HG02642 (cell line): ENCODE measurements around the gene IPO11.
"Not testable (repeated sequence)": the region's sequence is repeated elsewhere in the genome, so short reads cannot be mapped to it uniquely, and the experiment has no call there.

ENCODE experiments used
- ATAC-seq: cut with Tn5 transposase; IDR thresholded peaks from one replicate; pipeline ENCODE4 v1.9.1; 2021; ENCODE audit warnings: mild to moderate bottlenecking; ENCODE audit not compliant: unreplicated experiment, poor library complexity

Gene IPO11

DNA sequence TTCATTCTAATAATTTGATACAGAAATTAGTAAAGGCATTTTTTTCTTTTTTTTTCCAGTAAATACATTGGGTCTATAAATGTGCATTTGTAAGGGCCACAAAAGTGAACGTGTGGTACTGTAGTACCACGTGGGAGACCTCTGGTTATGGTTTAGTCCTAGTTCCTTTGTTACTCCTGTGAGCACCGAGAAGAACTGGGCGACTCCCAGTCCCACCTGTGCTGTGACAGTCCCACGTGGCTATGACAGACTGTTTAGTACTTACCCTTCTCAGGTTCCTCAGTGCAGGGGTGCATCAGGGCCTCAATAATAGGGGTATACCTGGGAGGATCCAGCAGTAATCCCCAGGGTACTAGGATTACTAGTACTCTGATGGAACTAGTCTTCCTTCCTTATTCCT, 215.3 kb downstream of the IPO11 start:
- no peak for ATAC-seq

GRCh38 chr5:62631909-62632580, 219.5 kb downstream of the IPO11 start:
- no peak for ATAC-seq

- no peak for ATAC-seq
These were observed 220.7 kb downstream of the IPO11 start for GRCh38 chr5:62633243-62633642.

DNA sequence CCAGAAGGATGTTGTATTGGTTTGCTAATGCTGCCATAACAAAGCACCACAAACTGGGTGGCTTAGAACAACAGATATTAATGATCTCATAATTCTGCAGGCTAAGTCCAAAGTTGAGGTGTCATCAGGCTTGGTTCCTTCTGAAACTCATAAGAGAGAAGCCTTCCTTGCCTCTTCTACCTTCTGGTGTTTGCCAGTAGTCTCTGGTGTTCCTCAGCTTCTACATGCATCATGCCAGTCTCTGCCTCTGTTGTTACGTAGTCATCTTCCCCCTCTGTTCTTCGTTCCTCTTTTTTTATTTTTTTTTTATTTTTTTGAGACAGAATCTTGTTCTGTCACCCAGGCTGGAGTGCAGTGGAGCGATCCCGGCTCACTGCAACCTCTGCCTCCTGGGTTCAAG, 227.9 kb downstream of the IPO11 start:
- no peak for ATAC-seq

- no peak for ATAC-seq
These were observed 229.9 kb downstream of the IPO11 start for GRCh38 chr5:62642468-62642867.

GRCh38 chr5:62643556-62644451, 231.2 kb downstream of the IPO11 start:
- ATAC-seq = no peak

DNA sequence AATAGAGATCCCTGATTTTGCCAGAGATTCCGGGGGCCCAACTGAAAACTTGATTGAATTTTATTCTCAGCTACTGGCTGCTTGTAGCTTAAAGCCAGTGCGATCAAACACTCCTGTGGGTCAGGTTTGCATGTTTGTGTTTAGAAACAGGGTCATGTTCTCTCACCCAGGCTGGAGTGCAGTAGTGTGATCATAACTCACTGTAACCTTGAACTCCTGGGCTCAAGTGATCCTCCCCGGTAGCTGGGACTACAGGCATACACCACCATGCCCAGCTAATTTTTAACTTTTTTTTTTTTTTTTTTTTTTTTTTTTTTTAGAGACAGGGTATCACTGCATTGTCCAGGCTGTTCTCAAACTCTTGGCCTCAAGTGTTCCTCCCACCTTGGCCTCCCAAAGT, 232.7 kb downstream of the IPO11 start:
- ATAC-seq = no peak

- ATAC-seq = no peak
These were observed 234.7 kb downstream of the IPO11 start for GRCh38 chr5:62647241-62647640.

DNA sequence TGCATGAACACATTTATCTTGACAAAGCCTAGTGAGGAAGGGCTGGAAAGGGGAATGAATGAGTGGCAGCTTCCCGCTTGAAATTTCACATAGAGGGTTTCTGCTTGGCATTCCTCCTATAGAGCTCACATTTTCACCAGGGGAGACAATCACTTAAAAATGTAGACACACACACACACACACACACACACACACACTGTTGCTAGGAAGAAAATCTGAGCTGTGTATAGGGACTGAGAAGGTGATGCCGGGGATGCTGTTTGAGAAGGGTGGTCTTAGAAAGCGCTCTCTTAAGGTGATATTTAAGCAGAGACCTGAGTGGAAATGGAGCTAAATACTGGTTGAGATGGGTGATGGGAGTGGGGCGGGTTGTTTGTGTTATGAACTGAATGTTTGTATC, 236.5 kb downstream of the IPO11 start:
- ATAC-seq = no peak

- no peak for ATAC-seq
These were observed 237.0 kb downstream of the IPO11 start for GRCh38 chr5:62649476-62650113.

- ATAC-seq = no peak
These were observed 237.6 kb downstream of the IPO11 start for GRCh38 chr5:62650197-62650596.

DNA sequence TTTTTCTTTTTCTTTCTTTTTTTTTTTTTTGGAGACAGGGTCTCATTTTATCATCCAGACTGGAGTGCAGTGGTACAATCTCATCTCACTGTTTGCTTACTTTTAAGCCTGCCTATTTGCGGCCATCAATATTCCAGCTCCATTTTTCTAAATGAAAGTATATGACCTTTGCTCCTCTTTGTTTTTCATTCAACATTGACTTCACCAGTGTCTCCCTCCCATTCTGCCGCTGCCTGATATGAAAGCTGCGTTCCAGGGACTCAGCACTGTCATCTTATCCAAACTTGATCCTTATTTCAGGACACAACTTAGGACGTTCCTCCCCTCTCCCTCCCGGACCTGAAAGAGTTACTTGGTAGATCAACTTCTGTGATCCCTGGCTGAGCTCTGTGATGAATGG, 239.7 kb downstream of the IPO11 start:
- ATAC-seq = no peak

DNA sequence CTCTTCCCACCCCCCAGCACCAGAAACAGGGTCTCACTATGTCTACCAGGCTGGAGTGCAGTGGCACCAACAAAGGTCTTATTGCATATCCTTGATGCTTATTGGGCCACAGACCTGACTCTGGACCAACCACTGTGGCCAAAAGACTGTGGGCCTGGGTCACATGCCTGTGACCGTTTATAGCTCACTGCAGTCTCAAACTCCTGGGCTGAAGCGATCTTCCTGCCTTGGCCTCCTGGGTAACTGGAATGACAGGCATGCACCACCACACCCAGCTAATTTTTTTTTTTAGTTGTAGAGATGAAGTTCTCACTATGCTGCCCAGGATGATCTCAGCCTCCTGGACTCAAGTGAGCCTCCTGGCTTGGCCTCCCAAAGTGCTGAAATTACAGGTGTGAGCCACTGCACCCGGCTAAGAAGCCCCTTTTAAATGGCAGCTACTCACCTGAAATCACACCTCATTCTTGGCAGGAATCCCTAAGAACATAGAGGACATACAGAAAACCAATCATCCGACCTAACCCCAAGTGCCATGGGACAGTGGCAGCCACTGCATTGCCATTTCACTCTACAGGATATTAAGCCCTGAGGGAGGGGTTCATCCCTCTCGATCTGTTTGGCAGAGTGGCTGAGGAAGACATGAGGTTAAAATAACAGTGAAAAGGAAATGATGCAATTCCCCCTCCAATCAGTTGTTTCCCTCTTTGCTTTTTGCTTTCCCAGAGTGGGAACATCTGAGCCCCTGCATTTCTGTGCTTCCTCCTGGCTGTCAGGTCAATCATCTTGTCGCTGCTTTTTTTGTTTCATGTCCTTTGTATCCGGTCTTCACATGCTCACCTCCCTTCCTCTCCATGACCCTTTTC, 240.7 kb downstream of the IPO11 start:
- no peak for ATAC-seq

DNA sequence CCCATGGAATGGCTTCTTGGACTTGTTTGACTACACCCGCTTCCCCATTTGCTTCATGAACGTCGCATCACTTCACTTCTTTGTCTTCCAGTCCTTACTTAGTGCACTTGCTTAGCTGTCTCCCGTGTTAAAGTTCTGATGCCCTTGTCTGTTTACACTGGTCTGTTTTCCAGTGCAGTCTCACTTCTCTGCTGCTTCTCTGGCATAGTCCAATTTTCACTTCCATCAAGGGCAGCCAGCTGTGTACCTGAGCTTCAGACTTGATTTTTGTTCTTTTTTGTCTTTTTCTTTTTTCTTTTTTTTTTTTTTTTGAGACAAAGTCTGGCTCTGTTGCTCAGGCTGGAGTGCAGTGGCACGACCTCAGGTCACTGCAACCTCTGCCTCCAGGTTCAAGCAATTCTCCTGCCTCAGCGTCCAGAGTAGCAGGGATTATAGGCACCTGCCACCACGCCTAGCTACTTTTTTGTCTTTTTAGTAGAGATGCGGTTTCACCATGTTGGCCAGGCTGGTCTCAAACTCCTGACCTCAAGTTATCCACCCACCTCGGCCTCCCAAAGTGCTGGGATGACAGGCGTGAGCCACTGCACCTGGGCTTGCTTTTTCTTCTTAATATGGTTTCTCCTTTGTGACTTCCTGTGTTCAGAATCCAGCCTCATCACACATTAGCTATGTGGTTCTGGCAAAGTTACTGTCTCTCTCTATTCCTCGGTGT, 241.5 kb downstream of the IPO11 start:
- ATAC-seq = no peak

DNA sequence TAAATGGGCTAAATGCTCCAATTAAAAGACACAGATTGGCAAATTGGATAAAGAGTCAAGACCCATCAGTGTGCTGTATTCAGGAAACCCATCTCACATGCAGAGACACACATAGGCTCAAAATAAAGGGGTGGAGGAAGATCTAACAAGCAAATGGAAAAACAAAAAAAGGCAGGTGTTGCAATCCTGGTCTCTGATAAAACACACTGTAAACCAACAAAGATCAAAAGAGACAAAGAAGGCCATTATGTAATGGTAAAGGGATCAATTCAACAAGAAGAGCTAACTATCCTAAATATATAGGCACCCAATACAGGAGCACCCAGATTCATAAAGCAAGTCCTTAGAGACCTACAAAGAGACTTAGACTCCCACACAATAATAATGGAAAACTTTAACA, 245.2 kb downstream of the IPO11 start:
- ATAC-seq = not testable (repeated sequence)

GRCh38 chr5:62661126-62661525, 248.6 kb downstream of the IPO11 start:
- no peak for ATAC-seq

- no peak for ATAC-seq
These were observed 250.0 kb downstream of the IPO11 start for GRCh38 chr5:62662521-62662920.

GRCh38 chr5:62671479-62671878, 258.9 kb downstream of the IPO11 start:
- no peak for ATAC-seq

DNA sequence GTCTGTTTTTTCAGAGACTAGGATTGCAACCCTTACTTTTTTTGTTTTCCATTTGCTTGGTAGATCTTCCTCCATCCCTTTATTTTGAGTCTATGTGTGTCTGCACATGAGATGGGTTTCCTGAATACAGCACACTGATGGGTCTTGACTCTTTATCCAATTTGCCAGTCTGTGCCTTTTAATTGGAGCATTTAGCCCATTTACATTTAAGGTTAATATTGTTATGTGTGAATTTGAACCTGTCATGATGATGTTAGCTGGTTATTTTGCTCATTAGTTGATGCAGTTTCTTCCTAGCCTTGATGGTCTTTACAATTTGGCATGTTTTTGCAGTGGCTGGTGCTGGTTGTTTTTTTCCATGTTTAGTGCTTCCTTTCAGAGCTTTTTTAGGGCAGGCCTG, 264.0 kb downstream of the IPO11 start:
- ATAC-seq = not testable (repeated sequence)
